ENCODE data around the gene SNX3.

DNA sequence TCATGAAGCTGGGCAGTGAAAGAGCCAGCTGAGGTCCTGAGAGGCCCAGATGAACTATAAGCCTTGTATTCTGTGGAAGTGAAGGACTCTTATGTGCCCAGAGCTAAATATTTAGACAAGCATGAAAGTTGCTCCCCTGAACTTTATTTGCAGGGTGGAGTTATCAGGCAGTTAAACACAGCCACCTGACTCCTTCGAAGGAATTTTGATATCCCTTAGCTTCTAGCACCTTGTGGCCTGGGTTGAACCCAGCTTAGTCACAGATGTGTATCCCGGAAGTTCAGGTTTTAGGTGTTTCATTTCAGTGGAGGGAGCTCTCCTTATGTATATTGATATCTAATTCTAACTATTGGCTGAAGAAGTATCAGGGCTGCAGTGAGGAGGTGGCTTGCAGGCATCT is 74.6 kb downstream of the SNX3 start:
- no peak for TF ChIP-seq POLR2A (IDR thresholded peaks at IDR 0.05)
- TF ChIP-seq, protein P1, sequence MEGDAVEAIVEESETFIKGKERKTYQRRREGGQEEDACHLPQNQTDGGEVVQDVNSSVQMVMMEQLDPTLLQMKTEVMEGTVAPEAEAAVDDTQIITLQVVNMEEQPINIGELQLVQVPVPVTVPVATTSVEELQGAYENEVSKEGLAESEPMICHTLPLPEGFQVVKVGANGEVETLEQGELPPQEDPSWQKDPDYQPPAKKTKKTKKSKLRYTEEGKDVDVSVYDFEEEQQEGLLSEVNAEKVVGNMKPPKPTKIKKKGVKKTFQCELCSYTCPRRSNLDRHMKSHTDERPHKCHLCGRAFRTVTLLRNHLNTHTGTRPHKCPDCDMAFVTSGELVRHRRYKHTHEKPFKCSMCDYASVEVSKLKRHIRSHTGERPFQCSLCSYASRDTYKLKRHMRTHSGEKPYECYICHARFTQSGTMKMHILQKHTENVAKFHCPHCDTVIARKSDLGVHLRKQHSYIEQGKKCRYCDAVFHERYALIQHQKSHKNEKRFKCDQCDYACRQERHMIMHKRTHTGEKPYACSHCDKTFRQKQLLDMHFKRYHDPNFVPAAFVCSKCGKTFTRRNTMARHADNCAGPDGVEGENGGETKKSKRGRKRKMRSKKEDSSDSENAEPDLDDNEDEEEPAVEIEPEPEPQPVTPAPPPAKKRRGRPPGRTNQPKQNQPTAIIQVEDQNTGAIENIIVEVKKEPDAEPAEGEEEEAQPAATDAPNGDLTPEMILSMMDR (IDR thresholded peaks at IDR 0.05 in 4 of 5, conservative IDR thresholded peaks at IDR 0.05 in 1 of 5): no peak

All from gastrocnemius medialis (tissue), 4 donors.